ELR (cell line): Measurements from ENCODE around the gene BFSP2.
A peak's percentile ranks its signal among the peaks of the same experiment; 100 is the strongest.
"Not testable (repeated sequence)": the region's sequence is repeated elsewhere in the genome, so short reads cannot be mapped to it uniquely, and the experiment has no call there.

ENCODE experiments used
- DNase-seq: peaks from one replicate; pipeline ENCODE4 v3.0.0-alpha.2; 2015; ENCODE audit warnings: low read depth

The BFSP2 gene

DNA sequence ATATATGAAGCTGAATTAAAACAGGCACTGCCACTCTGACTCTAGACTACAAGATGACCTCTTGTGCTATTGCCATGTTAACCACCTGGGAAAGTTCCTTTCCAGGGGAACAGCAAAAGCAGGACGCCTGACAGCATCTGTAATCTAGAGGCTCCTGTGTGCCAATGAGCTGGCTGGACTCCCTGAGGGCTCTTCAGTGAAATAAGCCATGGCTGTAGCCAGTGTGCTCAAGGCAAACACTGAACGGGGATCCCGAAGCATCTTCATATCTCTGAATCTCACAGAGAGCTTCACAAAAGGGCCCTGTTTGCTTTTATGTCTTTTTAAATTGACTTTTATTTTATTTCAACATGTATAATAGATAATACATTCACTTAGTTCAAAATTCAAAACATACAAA, 57.2 kb downstream of the BFSP2 start:
- DNase-seq, result no peak

DNA sequence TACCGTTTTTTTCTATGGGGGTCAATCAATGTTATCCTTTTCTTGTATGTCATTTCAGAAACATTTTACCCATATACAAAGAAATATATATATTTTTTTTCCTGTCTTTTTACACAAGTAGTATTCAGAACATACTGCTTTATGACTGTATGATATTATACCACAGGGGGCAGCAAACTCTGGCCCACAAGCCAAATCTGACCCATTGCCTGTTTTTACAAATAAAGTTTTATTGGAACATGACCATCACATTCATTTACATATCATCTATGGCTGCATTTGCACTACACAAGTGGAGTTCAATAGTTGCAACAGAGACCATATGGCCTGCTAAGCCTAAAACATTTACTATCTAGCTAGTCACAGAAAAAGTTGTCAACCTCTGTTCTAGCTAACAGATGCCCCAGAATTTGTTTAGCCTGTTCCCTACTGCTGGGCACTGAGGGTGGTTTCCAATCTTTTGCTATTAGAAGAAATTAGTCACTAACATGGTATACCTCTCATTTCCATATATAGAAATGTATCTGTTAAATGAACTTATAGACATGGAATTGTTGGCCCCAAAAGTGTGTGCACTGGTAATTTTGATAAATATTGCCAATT, 57.7 kb downstream of the BFSP2 start:
- peak; percentile 48 for DNase-seq

DNA sequence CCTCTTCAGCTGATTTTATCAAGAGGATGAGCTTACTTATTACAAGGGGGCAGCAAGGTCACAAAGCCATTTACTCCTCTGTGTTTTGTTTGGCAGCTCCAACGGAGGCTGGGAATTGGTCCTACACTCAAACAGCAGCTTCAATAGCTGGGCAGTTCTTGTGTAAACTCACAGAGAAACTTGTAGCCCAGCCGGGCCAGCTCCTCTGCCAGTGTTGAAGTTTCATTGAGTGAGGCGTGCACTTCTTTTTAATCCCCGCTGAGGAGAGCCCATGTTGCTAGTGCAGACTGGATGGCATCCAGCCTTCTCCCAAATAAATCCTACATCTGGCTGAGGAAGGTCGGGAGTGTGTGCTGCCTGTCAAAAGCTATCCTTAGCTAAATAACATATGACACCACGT, 59.5 kb downstream of the BFSP2 start:
- no peak for DNase-seq

DNA sequence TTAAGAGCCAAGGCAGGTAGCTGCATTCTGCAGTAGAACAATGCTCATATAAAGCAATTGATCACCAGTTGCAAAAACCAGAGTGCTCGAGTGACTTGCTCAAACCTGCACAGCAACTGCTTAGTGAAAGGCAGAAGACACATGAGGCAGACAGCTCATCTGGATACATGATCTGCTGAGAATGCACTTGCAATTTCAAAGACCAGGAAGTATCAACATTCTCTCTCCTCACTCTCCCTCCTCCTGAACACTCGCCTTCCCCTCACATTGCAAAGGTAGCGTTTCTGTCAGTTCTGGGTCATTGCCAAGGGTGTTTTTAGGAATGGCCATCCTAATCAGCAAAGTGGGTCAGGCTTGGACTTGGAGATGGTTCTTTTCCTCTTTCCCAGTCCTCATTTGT, 61.0 kb downstream of the BFSP2 start:
- no peak for DNase-seq

DNA sequence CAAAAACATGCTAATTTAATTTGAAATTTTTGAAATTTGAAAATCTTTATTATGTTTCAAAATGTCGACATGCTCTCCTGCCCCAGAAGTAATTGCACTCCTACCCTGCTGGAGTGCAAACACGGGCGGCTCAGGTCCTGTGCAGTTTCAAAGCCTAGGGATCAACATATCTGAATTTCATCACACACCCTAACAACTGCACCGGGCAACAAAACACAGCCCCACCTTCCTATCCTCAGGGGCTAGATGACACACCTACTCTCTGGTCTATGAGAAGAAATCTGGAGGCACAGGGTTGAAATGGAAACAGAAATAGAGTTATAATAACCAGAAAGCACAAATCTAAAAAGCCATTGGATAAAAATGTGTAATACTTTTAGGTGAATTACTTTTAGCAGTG, 61.4 kb downstream of the BFSP2 start:
- DNase-seq, result no peak

DNA sequence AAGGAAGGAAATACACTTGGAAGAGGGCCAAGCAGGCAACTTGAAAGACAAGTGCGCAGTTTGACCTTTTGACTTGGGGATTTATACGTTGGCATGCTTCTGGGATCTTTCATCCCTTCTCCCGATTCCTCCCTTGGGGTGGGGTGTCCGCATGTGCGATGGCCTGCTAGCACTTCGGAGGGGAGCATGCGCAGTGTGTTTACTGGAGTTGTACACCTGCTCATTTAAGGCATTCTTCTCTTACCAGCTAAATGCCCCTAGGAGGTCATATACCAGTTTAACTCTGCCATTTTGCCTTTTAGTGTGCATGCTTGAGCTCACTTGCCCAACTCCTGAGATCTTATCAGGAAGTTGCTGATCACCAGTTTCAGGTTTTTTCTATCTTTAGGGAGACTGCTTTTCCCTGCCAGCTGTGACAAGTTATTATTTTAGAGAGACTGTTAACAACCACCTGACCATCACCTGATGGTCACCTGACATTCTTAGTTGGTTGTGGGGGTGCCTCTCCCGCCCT, 63.5 kb downstream of the BFSP2 start:
- DNase-seq, result no peak

DNA sequence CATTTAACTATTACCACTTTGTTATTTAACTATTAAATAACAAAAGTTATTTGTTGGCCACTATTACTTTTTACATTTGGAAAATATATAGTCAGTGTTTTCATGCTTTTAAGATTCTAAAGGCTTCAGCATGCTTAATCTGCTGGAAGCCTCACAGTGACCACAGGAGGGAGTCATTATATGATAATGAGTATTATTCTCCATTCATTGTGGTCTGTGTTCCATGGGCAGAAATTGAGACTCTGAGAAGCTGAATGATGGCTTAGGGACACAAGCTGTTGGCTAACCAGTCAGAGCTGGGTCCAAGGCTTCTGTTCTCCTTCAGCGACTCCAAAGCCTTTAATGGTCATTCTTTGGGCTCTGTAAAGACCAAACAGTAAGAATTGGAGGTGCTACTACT, 64.7 kb downstream of the BFSP2 start:
- peak; percentile 69 for DNase-seq

DNA sequence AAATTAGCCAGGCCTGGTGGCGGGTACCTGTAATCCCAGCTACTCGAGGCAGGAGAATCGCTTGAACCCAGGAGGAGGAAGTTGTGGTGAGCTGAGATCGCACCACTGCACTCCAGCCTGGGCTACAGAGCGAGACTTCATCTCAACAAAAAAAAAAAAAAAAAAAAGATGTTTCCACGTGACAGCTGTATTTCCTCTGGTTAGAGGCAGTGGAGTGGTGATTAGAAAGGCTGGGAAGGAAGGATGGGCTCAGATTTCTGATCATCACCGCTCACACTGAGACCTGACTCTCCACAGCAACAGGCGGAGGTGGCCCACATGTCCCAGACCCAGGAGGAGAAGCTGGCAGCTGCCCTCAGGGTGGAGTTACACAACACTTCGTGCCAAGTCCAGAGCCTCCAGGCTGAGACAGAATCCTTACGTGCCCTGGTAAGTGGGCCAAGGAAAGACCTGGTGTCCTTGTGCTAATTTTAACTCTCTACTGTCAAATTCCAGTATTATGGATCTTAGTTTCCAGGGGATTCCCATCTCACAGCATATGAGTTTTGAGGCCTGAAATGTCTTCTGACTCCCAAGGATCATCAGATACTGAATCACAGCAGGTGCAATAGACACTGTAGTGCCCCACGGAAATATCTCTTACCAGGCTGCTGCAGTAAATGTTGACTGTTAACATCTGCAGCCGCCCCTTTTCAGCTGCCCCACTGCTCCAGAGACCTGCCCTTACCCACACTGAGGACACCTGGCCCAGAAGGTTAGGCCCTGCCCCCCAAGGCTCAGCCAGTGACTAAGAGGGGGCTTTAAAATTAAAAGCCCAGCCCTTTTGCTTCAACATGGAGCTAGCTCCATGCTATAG, 66.9 kb downstream of the BFSP2 start:
- no peak for DNase-seq

DNA sequence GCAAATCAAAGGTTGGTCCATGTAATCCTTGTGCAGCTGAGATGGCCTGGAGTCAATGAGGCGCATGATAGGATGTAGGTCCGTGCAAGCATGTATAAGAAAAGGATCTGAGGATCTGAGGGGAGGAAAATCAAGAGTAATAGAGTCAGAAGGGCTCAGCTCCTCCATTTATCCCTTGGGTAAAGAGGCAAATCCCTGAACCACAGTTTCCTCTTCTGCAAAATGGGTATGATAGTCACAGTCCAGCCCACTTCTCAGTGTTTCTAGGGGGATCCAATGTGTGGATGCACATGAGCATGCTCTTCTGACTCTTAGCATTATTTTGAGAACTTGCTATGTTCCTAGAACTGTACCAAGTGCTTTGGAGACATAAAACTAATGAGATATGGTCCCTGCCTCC, 67.9 kb downstream of the BFSP2 start:
- DNase-seq, result no peak

DNA sequence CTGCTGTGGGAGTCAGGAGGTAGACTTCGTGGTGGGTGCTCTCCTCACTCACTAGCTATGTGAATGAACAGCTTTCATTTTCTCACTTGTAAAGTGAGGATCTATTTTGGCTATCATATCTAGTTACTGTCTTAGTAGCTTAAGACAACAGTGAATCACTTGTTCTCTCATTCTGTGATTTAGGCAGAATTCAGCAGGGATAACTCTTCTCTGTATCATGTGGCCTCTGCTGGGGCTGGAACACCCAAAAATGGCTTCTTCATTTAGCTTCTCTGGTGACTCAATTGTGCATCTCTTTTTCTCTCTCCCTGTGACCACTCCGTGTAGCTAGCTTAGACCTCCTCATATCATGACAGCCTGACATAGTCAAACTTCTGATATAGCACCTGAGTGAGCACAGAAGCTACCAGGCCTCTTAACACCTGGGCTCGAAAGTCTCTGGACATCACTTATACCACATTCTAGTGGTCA, 68.4 kb downstream of the BFSP2 start:
- no peak for DNase-seq

DNA sequence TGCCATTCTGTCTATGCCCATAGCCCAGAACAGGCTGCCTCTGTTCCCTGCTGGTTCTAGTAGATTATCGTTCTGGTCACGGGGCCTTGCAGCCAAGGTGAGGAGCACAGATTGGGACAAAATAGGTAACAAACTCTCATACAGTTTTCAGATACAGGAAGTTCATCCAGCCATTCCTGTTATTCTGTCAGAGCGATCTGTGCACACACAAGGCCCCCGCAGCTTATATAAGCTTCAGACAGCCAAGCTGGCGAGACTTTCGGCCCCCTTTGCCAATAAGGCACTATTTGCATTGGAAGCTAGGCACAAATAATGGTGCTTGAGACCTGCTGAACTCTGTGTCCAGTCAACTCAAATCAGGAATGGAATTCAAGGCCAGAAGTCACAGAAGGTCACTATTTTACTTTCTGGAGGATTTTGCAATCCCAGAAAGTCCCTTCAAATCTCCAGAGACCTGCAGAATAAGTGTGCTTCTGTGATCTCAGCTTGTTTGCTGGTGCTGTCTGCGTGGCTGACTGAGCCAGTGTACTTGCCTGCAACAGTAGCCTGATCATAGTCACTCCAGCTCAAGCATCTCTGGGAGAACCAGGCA, 69.4 kb downstream of the BFSP2 start:
- DNase-seq, result no peak

DNA sequence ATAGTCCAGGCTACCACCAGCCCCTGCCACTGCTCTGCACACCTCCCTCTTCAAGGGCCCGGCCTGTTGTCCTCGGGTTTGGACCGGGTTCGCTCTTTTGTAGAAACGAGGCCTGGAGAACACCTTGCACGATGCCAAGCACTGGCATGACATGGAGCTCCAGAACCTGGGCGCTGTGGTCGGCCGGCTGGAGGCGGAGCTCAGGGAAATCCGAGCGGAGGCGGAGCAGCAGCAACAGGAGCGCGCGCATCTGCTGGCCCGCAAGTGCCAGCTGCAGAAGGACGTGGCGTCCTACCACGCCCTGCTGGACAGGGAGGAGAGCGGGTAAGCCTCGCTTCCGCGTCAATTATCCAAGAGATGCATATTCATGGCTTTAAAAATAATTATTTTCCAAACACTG, 72.4 kb downstream of the BFSP2 start:
- peak; percentile 54 for DNase-seq

DNA sequence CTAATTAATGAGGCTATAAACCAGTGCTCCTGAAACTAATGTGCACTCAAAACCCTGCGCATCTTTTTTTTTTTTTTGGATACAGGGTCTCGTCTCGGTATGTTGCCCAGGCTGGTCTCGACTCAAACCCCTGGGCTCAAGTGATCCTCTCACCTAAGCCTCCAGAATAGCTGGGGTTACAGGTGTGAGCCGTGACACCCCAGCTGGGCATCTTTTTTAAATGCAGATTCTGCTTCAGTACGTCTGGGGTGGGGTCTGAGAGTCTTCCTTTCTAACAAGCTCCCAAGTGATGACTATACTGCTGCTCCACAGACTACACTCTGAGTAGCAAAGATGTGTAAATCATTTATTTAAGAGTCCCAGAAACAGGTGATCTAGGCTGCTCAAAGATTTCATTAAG, 73.0 kb downstream of the BFSP2 start:
- DNase-seq, result no peak

DNA sequence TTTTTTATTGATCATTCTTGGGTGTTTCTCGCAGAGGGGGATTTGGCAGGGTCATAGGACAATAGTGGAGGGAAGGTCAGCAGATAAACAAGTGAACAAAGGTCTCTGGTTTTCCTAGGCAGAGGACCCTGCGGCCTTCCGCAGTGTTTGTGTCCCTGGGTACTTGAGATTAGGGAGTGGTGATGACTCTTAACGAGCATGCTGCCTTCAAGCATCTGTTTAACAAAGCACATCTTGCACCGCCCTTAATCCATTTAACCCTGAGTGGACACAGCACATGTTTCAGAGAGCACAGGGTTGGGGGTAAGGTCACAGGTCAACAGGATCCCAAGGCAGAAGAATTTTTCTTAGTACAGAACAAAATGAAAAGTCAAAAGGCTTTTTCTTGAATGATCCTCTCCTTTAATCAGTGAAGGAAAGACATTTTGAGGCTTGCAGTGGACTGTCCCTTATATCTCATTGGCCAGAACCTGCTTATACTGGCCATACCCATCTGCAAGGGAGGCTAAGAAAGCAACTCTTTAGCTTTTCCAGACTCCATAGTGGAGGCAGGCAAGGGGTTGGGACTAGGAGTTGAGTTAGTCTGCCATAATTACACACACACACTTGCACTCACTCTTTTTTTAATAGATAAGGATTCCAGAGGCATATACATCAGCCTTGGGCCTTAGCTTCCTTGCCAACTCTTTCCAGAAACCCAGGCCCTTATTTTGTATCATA, 73.8 kb downstream of the BFSP2 start:
- not testable (repeated sequence) for DNase-seq

DNA sequence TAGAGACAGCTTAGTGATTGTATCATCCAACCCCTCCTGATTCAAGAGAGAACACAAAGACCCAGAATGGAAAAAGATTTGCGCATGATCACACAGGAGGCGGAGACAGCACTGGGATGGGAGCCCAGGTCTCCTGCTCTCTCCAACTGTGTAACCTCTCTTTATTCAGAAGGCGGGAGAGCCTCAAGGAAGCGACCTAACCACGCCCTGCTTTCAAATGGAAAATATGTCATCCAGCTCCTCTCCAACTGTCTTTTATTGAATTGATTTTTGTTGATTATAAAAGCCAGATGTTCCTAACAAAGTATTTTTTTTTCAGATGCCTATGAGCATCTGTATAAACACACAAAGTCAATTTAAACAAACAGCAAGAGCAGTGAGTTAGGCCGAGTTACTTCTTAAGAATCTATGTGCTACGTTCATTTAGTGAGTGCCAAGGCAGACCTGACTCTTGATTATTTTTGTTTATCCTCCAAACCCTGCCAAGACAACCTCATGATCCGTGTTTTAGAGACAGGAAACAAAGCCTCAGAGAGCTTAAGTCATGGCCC, 74.5 kb downstream of the BFSP2 start:
- DNase-seq, result no peak

DNA sequence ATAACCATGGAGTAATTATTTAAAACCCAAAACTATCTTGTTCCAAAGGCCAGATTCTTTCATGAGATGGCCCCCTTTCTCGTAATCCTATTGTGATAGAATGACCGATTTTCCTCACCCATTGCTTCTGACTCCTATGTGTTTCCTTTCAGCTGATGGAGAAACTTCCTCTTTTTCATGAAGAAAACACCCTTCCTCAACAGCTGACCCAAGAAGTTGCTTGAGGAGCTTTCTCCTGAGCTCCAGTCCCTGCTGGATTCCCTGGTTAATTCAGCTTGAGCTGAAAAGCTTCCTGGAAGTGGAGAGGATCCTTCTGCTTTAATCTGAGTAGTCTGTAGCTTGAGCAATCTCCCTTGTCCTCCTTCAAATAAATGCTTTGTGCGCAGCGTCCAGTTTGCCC, 75.0 kb downstream of the BFSP2 start:
- no peak for DNase-seq

DNA sequence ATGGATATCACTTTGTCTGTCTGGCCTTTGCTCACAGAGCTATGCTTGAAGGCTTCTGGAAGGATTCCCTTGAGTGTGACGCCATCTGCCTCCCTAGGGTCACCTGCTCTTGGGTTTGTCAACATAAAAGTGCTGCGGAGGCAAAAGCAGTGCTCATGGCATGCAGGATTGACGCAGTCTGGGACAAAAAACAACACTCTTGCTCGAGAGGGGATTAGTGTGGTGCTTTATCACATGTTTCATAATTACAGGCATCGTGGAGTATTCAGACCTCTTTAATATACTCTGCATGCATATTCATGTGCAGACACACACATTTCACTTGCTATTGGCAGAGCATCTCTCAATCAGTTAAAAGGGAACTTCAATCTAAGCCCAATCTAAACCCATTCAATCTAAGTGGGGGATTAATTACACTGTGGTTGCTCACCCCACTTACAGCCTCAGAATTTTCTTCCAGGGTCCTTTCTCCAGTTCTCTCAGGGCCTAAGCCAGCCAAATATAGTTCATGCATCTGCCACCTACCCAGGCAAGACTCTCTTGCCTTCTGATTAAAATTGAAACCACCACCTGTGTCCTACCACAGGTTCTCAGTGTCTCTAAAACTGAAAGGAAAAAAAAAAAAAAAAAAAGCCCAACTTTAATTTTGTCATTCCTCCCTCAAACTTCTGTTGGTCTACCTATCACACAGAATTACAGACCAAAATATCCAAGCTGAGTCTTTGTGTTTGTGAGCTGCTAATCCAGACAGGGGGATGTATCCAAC, 75.6 kb downstream of the BFSP2 start:
- DNase-seq, result no peak

DNA sequence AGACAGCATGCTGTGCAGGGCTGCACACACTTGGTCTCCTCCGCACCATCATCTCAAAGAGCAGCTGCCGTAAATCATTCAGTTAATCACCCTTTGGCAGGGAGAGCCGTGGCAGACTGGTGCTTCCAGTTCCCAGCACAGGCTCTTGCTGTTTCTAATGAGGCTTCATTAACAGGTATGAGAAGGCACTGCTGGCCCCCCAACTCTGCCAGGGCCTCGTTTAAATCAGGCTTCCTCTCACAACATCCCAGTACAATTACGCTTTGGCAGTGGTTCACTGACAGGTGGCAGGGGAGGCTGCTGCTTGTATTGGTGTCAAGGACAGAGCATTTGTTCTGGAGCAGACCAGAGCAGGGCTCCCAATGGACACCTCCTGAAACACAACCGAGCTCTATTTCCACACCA, 77.1 kb downstream of the BFSP2 start:
- no peak for DNase-seq

DNA sequence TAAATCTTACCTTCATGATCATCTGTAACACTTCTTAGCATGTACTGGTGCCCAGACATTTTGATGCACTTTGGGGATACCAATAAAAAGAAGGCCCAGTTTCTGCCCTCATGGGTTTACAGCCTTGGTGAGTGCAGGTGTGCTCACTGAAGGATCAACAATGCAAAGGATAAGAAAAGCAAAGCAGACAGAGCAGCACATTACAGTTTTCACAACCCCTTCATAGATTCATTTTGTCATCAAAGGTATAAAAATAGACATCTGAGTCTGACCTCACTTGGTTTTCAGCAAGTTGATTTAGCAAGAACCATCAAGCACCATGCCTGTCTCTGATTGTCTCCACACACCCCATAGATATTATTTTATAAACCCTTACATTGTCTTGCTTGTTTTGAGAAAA, 77.6 kb downstream of the BFSP2 start:
- DNase-seq, result no peak

DNA sequence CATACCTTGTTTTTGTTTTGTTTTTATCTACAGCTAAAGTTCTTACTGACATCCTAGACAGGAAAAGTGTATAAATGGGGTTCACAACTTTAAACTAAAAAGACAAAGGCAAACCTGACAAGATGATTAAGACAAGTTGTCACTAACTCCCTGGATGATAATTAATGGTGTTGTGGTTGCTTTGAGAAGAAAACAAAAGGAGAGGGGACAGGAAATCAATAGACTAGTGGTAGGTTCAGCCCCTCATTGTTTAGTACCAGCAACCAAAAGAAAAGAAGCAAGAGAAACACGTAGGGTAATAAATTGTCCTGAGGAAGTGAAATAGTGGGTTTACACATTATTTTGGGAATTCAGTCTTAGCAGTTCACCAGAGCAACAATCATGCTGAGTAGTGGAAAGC, 78.8 kb downstream of the BFSP2 start:
- DNase-seq, result no peak

DNA sequence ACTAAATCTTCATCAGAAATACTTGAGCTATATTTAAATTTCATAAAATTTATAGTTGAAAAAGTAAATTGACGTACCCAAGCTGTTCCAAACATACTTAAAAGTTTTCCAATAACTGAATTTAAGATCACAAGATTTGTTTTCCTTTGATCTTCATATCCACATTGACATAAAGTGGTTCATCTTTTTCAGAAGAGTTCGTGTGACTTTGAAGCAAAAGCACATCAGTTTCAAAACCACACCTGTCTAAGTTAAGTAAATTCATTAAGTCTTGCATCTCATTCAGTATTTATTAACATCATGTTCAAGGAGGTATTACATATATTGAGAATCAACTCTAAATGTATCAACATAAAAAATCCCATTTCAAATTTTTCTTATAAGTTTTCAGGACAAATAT, 79.5 kb downstream of the BFSP2 start:
- DNase-seq, result no peak
